HG02623 (cell line): ENCODE data around the gene LRRC3B.

Experiments
- ATAC-seq: cut with Tn5 transposase; IDR thresholded peaks from one replicate; pipeline ENCODE4 v1.9.1; 2021; ENCODE audit warnings: moderate library complexity; ENCODE audit not compliant: unreplicated experiment

Gene LRRC3B

GRCh38 chr3:26630669-26631389, 8.3 kb downstream of the LRRC3B start:
- no peak for ATAC-seq

GRCh38 chr3:26631390-26631738, 8.8 kb downstream of the LRRC3B start:
- no peak for ATAC-seq

GRCh38 chr3:26634601-26635000, 12.0 kb downstream of the LRRC3B start:
- ATAC-seq = no peak

DNA sequence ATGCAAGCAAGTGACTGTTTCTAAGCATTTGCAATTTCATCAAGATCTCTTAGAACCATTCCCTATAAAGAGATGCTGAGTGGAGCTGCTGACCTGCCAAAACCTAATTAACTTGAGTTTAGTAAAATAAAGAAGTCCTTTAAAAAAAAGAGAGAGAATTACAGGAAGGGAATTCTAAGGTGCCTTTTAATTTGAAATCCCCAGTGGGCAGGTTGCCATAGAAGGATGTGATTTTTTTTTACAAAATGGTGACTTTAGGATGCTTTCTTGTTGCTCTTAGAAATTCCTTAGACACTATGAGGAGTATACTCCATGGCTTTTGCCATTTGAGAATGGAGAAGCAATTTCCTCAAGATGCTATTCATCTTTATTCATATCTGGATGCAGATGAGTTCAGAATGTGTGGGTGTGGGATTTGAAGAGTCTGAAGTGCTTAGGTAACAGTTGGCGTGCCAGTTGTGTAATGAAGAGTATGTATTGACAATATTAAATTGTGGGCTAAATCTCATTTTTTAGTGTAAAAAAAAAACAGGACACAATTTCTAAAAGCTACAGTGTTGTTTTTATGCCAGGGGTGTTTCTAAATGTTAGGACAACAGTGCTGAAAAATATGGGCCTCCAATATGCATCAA, 13.6 kb downstream of the LRRC3B start:
- ATAC-seq = no peak

DNA sequence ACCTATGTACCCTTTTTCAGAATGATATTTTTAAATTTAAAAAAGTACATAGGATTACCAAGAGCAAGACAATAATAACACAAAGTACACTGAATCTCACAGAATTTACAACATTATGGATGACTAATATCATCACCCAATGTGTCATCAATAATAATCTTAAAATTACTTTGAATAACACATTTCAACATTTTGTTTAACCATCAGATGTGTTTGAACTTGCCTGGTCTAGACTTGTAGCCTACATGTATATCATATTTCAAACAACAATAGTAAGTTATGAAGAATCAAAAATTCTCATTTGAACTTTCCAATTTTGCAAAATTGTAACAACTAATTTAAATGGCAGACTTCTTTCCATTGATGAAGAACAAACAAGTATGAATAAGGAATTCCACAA, 15.1 kb downstream of the LRRC3B start:
- ATAC-seq = no peak

GRCh38 chr3:26638113-26638512, 15.5 kb downstream of the LRRC3B start:
- ATAC-seq = no peak

GRCh38 chr3:26639339-26639738, 16.8 kb downstream of the LRRC3B start:
- ATAC-seq = no peak

DNA sequence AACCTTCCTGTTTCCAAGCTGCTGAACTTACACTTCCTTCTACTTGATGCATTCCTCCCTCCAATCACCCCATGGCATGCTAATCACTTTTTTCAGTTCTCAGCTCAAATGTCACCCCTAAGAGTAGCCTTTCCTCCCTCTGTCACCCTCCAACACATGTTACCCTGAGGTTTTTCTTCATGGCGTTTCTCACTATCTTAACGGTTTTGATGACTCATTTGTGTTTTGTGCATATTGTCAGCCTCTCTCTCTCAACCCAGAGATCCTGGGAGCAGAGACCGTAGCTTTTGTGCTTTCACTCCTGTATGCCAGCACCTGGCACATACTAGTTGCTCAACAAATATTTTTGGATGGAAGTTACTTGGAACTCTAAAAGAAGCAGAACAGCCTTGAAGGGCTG, 24.5 kb downstream of the LRRC3B start:
- no peak for ATAC-seq

DNA sequence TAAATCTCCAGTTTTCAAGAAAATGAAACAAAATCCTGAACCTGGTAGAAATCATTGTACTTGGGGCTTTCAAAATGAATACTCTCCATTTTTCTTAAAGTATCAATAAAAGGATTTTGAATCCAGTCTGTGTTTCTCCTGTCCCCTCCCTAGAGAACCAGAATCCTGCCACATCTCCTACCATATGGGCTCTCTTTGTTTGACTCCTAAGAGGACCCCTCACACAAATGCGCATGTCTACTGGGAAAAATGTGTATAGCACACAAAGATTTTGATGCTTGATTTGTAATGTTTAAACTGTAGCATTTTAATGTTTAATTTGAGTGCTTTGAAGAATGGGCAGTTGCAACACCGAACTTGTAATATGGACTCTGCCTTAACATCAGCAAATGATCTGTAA, 25.9 kb downstream of the LRRC3B start:
- ATAC-seq = no peak

- ATAC-seq = no peak
Observed at GRCh38 chr3:26652164-26652563, 29.6 kb downstream of the LRRC3B start.

GRCh38 chr3:26653811-26654425, 31.3 kb downstream of the LRRC3B start:
- no peak for ATAC-seq

DNA sequence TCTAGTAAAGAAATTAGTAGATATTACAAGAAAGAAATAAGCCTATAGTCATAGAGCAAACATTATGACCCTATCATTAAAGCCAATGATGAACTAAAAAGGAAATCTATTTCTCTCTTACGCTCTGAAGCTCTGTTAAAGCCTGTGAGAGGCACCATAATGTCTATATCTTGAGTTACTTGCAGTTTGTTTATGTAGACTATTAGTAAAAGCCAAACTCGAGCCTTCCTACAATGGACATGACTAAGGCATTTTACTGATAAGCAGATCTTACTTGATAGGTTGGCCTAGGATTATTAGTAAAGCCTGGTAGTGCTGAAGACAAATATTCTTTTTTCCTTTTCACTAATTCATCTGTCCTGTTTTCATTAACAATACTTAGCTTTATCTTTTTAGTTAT, 32.7 kb downstream of the LRRC3B start:
- ATAC-seq = no peak

DNA sequence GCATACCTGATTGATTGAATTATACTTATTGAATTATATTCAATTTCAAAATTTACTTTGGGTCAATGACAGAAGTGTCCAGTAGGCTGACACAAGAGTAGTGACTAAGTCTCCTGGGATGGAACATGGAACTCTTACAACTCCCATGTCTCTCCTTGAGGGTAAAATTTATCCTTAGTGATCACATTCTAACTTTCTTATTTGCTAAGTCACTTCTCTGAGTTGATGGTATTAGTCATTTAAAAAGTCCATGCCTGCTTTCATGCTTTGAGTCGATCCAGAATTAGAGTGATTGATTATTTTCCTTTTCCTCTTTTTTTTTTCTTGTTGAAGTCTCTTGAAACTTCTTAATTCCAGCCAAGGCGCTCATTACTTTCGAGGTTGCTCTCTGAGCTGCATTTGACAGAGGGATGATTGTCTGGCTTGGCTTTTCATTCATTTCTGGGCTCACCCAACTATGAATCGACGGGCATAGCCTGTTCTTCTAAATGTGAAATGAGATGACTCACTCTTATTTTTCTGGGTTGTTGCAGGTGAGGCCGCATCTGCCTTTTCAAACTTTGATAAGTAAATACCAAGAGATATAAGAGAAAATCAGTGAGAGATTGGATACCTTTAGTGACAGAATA, 34.9 kb downstream of the LRRC3B start:
- ATAC-seq = no peak

DNA sequence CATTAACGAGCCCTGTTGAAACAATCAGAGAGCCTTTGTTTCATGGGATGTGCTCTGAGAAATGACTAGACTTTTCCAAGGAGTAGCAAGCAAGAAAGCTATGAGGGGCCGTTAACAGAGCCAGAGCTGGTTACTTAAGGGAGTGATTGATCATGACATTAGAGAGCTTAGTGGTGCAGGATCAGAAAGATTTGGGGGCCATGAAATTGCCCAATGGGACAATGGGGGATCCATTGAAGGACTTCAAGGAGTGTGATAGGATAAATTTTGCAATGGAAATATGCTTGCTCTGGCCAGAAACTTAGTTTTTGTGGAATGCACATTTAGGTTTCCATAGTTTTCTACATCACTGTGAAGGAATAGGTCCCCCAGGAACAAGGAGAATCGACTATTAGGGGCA, 45.6 kb downstream of the LRRC3B start:
- ATAC-seq = no peak

DNA sequence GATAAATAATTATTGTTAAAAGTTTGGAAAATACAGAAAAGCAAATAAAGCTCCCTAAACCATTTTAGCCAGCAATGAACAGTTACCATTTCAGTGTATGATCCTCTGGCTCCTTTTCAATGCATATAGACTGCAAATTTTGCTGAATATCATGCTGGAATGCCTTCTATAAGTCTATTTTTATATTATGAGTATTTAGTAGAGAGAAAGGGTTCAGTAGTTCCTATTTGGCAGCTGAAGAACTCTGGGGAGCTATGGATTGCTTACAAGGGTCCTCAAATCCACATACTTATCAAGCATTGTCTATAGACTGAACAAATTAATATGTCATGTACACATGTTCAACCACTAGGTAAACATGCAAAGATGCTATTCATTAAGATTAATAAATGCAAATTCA, 46.1 kb downstream of the LRRC3B start:
- ATAC-seq = no peak

- no peak for ATAC-seq
Observed at GRCh38 chr3:26675336-26675735, 52.8 kb downstream of the LRRC3B start.

- no peak for ATAC-seq
Observed at GRCh38 chr3:26681632-26682031, 59.1 kb downstream of the LRRC3B start.

GRCh38 chr3:26682406-26682805, 59.8 kb downstream of the LRRC3B start:
- ATAC-seq = no peak

DNA sequence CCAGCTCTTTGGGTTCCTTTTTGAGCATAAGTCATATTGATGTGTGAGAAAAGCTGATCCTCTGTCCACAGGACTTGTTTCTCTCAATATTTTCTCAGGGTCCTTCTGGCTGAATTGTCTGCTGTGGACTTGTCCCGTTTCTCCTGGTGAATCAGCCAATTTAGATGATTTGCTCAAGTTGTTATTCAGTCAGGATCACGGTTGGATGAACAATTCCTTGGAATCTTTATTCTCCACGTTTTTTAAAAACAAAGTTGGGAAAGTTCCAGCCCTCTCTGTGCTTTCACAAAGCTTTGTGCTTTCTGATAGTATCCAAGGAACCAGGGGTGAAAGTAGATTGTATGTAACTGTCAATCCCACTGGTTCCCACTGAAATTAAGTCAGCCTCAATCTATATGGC, 61.3 kb downstream of the LRRC3B start:
- no peak for ATAC-seq

DNA sequence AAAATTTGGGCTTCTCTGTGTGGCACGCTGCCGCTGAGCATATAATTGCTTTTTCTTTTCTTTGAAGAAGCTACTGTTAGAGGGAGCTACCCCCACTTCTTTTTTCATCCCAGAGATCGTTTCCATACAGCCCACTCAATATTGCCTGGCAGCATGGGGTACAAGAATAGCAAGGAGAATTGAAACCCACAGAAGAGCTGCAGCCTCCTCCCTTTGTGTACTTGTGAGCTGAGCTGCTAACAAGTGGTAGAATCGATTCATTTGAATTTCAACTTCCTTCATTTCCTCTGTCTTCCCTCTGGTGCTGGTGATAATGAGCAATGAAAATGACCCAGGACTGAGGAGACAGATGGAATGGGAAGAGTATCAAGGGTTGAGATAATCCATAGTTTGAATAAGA, 64.9 kb downstream of the LRRC3B start:
- no peak for ATAC-seq

DNA sequence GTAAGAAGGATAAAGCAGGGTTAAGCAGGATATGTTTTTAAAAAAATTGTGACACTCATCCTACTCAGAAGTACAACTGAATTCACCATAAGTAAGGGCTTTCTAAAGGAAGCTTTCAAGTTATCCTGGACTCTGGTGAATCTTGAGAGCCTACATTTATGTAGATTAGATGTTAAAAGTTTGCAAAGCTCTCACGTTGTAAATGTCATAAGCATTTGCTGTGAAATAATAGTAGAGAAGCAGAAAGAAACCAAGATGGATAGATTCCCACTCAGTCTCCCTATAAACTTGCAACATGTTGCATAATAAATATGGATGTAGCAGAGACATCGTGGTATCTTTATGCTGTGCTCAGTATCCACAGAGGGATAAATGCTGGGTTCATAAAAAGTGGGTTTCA, 77.0 kb downstream of the LRRC3B start:
- ATAC-seq = no peak

DNA sequence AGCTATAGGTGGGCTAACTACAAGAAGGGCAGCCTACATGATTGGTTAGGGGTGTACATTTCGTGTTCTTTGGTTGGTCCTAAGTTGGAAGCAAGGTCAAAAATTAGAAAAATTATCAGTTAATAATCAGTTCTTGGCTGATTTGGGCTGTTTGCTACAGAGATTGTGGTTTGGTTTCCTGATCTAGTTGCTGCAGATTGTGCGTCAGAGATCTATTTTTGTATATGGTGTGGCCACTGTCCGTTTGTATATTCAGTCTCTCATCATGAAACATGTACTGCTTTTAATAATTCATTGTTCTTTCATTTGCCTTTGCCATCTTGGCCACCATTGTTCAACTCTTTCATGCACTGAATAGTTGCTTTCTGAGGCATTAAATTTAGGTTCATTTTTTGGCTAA, 80.9 kb downstream of the LRRC3B start:
- no peak for ATAC-seq
